Gastroesophageal sphincter (tissue), 4 donors: ENCODE results near the gene LRP4. TPM values are rescaled to one million over a fixed set of nuclear protein-coding genes. Genes with fewer than 3 reads are reported as not detected.

Experiments
- ATAC-seq: fragments of 150-250 bp; one replicate; pipeline ENCODE4 v1.9.1; 2016; ENCODE audit warnings: mild to moderate bottlenecking, moderate library complexity
- H3K27ac ChIP-seq, 4 donors: fragments of 200-600 bp; sonication (generic) in 3 of 4; 1 replicate in 3 of 4; 2 replicates in 1 of 4; pipeline ENCODE4 v1.5.1; 2016 to 2019
- H3K27me3 ChIP-seq: fragments of 200-600 bp; sonication (generic); one replicate; pipeline ENCODE4 v1.5.1; 2019
- H3K36me3 ChIP-seq, 2 donors: fragments of 200-600 bp; sonication (generic); one replicate each; pipeline ENCODE4 v1.5.1; 2019; ENCODE audit warnings: control low read depth in 1 of 2
- H3K4me1 ChIP-seq, 3 donors: fragments of 200-600 bp; sonication (generic); 1 replicate in 2 of 3; 2 replicates in 1 of 3; pipeline ENCODE4 v1.5.1; 2016 to 2019; ENCODE audit warnings: control low read depth in 2 of 3
- H3K4me3 ChIP-seq, 2 donors: fragments of 200-600 bp; sonication (generic); one replicate each; pipeline ENCODE4 v1.5.1; 2019; ENCODE audit warnings: mild to moderate bottlenecking in 1 of 2, moderate library complexity in 1 of 2
- H3K9me3 ChIP-seq, 3 donors: fragments of 200-600 bp; sonication (generic); one replicate each; pipeline ENCODE4 v1.5.1; 2017 to 2019; ENCODE audit warnings: control low read depth in 2 of 3
- EP300 ChIP-seq: sonication (generic); formaldehyde crosslinking; IDR thresholded peaks from one replicate; pipeline ENCODE4 v1.6.1; 2017; ENCODE audit warnings: antibody characterized with exemption, mild to moderate bottlenecking
- POLR2A ChIP-seq, 2 donors: fragments of 450-650 bp; IDR thresholded peaks; one replicate each; pipeline ENCODE4 v1.6.1; 2017; ENCODE audit warnings: antibody characterized with exemption in 2 of 2, mild to moderate bottlenecking in 2 of 2, moderate library complexity in 1 of 2
- POLR2AphosphoS5 ChIP-seq: sonication (generic); formaldehyde crosslinking; IDR thresholded peaks from one replicate; pipeline ENCODE4 v1.6.1; 2017; ENCODE audit warnings: antibody characterized with exemption
- WGBS, 2 donors: methylation state at CpG; one replicate each; pipeline ENCODE4 v1.1.5; 2018; ENCODE audit warnings: low coverage in 1 of 2; 5-methylcytosine and 5-hydroxymethylcytosine counted together
- total RNA-seq, 4 donors: library from RNA; depleted of rRNA; stranded (reverse); fragments of >200 nt; gene quantifications; one replicate each; pipeline ENCODE4 v1.1.0, GENCODE V29; 2016
- TF ChIP-seq, protein P1 (sequence below), 4 experiments: fragments of 200-600 bp in 2 of 4; fragments of 450-650 bp in 2 of 4; sonication (generic) in 1 of 4; IDR thresholded peaks; one replicate each; pipeline ENCODE4 v1.5.1; 2017 to 2019; ENCODE audit warnings: antibody characterized with exemption in 4 of 4, mild to moderate bottlenecking in 2 of 4, moderate library complexity in 2 of 4

Gene LRP4
- total RNA-seq, 4 donors from 2014 or later: 2.6 to 9.8 (median 6.7) TPM

DNA sequence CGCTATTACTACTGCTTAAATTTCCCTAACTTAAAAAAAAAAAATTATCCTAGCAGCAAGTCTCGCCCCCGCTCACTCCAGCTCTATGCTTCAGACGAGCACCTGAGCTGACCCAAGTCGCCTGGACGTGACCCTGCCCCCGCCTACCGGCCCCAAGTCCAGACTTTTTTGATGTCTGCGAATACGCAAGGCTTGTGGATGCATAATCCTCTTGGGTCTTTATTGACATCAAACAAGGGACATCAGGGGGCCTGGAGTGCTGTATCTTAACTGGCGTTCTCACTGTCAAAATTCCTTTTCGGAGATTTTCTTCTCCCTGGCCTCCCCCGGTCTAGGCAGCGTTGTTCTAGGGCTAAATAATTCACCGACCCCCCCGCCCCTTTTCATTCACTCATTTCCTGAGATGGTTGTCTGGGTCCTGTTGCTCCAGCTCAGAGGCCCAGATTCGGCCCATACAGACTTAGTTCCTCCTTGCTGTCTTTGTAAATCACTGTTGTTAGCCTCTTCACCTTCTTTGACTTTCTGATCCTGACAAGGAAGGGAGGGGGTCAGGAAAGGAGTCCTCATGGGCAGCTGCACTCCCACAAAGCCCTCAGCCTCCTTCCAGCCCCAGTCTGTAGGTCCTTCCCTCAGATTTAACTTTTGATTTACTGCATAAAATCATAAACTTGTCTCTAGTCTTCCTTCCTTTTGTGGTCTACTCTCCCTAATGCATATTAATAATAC, 601 bp upstream of the LRP4 start:
- H3K27ac ChIP-seq: peak overlapping the region in 3 of 4 donors; percentile 25 to 78 (median 41)
- peaks cover 0 to 63% (median 18%) of the 10 kb centered on the region in 3 donors for H3K4me1 ChIP-seq

GRCh38 chr11:46917762-46918082, 628 bp downstream of the LRP4 start:
- Histone ChIP-seq H3K27ac (peak overlapping the region in 2 of 4 donors; percentile 76 to 78), H3K4me3 (peak overlapping the region; percentile 56 to 66), H3K36me3 (no peaks in the 10 kb centered on the region), H3K27me3 (peaks cover 44% of the 10 kb centered on the region), H3K4me1 (peaks cover 0 to 65% (median 18%) of the 10 kb centered on the region in 3 donors), H3K9me3 (no peaks in the 10 kb centered on the region)
- ATAC-seq: no peak
- TF ChIP-seq EP300: no peak
- TF ChIP-seq, protein P1, sequence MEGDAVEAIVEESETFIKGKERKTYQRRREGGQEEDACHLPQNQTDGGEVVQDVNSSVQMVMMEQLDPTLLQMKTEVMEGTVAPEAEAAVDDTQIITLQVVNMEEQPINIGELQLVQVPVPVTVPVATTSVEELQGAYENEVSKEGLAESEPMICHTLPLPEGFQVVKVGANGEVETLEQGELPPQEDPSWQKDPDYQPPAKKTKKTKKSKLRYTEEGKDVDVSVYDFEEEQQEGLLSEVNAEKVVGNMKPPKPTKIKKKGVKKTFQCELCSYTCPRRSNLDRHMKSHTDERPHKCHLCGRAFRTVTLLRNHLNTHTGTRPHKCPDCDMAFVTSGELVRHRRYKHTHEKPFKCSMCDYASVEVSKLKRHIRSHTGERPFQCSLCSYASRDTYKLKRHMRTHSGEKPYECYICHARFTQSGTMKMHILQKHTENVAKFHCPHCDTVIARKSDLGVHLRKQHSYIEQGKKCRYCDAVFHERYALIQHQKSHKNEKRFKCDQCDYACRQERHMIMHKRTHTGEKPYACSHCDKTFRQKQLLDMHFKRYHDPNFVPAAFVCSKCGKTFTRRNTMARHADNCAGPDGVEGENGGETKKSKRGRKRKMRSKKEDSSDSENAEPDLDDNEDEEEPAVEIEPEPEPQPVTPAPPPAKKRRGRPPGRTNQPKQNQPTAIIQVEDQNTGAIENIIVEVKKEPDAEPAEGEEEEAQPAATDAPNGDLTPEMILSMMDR (IDR thresholded peaks at IDR 0.05): no peak
- no peak for TF ChIP-seq POLR2AphosphoS5
- TF ChIP-seq POLR2A (IDR thresholded peaks at IDR 0.05): no peak
- WGBS, 2 donors: no CpG with 5 or more reads among the region's 22 CpGs

More for the DNA sequence above, 601 bp upstream of the LRP4 start:
- Histone ChIP-seq H3K36me3 (no peaks in the 10 kb centered on the region), H3K4me3 (peak overlapping the region; percentile 56 to 66), H3K9me3 (no peaks in the 10 kb centered on the region), H3K27me3 (peaks cover 35% of the 10 kb centered on the region)
- ATAC-seq: no peak
- TF ChIP-seq, protein P1 (IDR thresholded peaks at IDR 0.05): no peak
- TF ChIP-seq POLR2A (IDR thresholded peaks at IDR 0.05) (no peak), POLR2AphosphoS5 (no peak), EP300 (no peak)
- 21 to 31% methylated on average over 12 to 16 of the region's 17 CpGs for WGBS, 2 donors

DNA sequence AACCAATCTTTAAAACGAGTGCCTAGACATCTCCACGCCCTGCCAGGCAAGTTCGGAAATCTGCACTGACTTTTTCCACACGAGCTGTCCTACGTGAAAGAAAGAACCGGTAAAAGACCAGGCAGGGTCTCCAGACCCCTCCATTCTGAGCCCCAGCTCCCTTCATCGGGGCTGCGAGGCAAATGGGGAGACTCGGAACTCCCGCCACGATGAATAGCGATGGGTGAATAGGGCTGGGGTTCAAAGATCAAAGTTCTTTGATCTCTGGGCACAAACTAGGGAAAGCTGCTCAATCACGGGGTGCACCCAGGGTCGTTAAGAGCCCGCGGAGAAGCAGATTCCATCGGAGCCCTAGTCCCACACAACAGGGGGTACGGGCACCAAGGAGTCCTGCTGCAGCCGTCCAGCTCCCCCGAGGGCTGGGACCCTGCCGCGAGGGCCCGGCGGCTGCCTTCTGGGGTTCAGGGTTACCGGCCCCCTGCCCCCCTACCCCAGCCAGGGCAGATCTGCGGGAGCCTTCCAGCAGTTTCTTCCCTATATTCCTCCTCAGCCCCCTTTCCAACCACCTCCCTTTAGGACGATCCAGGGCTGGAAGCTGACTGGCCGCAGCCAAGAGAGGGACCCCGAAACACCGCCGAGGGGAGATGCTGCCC, 1.1 kb downstream of the LRP4 start:
- no peak for ATAC-seq
- Histone ChIP-seq H3K4me3 (peak overlapping the region; percentile 56 to 66), H3K9me3 (no peaks in the 10 kb centered on the region), H3K27me3 (peaks cover 49% of the 10 kb centered on the region), H3K36me3 (no peaks in the 10 kb centered on the region), H3K27ac (peak overlapping the region; percentile 49 to 78 (median 70)), H3K4me1 (peaks cover 0 to 70% (median 18%) of the 10 kb centered on the region in 3 donors)
- TF ChIP-seq, protein P1 (IDR thresholded peaks at IDR 0.05): no peak
- no peak for TF ChIP-seq POLR2A (IDR thresholded peaks at IDR 0.05)
- no peak for TF ChIP-seq POLR2AphosphoS5
- no peak for TF ChIP-seq EP300
- 0% methylated on average over 1 to 6 of the region's 31 CpGs for WGBS, 2 donors

DNA sequence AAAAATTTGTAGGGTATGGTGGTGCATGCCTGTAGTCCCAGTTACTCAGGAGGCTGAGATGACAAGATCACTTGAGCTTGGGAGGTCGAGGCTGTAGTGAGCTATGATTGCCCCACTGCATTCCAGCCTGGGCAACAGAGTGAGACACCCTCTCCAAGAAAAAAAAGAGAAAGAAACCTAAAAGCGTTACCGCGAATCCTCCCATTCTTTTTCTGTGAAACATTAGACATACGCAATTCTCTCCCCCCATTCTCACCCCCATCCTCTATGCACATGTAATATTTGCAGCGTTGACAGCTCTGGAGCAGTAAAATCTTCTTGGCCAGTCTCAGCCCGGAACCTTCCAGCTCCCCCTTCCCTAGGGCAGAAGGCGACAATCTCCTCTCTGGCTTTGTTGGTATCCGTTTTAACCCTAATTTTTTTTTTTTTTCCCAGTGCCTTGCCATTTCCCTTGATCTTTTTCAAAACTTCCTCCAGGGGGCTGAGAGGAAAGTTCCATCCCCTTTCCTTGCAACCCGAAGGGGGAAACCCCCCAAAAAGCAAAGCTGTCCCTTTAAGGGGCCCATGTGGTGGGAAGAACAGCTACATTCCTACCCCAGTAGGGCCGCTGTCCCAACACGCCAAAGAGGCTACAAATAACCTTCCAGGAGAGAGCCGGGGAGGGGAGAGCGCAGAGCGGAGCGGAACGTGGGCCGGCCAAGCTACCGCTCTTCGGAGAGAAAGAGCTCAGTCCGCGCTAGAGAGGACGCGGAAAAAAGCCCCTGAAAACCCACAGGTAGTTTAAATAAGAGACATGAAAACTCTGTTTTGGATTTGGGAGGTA, 1.9 kb downstream of the LRP4 start:
- Histone ChIP-seq H3K27me3 (peaks cover 50% of the 10 kb centered on the region), H3K4me3 (peak overlapping the region; percentile 56 to 66), H3K9me3 (no peaks in the 10 kb centered on the region), H3K27ac (peak overlapping the region; percentile 49 to 78 (median 70)), H3K36me3 (no peaks in the 10 kb centered on the region), H3K4me1 (peaks cover 0 to 71% (median 18%) of the 10 kb centered on the region in 3 donors)
- WGBS, 2 donors: 13 to 26% methylated on average over 9 to 10 of the region's 24 CpGs
- TF ChIP-seq EP300 (no peak), POLR2AphosphoS5 (peak; percentile 37)
- TF ChIP-seq, protein P1 (IDR thresholded peaks at IDR 0.05): peak in 3 of 4 experiments; percentile 17 to 37 (median 21)
- peak; percentile 69 for ATAC-seq
